LNCaP clone FGC (cell line): Measurements from ENCODE around the gene CYP17A1.

ENCODE experiments used
- DNase-seq: peaks from one replicate; pipeline ENCODE4 v3.0.0-alpha.2; 2011; ENCODE audit warnings: low read depth
- H3K4me3 ChIP-seq: 2 replicates; pipeline ENCODE4 v1.5.1; 2011; ENCODE audit warnings: mild to moderate bottlenecking, low read depth, low read length, control low read depth
- TF ChIP-seq, protein P1 (sequence below): IDR thresholded peaks from 2 replicates; pipeline ENCODE4 v1.5.1; 2012; ENCODE audit warnings: mild to moderate bottlenecking; ENCODE audit not compliant: control insufficient read depth, insufficient read depth; ENCODE audit errors: extremely low read depth

CYP17A1 gene, protein sequence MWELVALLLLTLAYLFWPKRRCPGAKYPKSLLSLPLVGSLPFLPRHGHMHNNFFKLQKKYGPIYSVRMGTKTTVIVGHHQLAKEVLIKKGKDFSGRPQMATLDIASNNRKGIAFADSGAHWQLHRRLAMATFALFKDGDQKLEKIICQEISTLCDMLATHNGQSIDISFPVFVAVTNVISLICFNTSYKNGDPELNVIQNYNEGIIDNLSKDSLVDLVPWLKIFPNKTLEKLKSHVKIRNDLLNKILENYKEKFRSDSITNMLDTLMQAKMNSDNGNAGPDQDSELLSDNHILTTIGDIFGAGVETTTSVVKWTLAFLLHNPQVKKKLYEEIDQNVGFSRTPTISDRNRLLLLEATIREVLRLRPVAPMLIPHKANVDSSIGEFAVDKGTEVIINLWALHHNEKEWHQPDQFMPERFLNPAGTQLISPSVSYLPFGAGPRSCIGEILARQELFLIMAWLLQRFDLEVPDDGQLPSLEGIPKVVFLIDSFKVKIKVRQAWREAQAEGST

DNA sequence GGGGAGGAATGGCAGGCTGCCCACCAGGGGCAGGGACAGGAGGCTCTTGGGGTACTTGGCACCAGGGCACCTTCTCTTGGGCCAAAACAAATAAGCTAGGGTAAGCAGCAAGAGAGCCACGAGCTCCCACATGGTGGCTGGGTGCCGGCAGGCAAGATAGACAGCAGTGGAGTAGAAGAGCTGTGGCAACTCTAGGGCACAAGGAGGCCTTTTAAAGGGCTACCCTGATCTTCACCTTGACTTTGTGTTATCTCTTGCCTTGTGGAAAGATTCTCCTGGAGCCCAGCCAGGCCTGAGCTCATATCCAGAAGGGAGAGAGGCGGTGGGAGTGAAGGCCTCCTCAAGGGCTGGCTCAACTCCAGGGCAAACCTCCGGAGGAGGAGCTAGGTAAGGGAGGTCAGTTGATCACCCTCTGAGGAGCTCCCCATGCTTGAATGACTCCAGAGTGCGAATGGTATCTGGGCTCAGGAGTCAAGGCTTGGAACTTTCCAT is at the start of gene CYP17A1:
CYP17A1 (minus strand) TSS at position 184 of the 492 bp plus-strand sequence; CDS start at position 132, 52 bp downstream.
- TF ChIP-seq, protein P1, sequence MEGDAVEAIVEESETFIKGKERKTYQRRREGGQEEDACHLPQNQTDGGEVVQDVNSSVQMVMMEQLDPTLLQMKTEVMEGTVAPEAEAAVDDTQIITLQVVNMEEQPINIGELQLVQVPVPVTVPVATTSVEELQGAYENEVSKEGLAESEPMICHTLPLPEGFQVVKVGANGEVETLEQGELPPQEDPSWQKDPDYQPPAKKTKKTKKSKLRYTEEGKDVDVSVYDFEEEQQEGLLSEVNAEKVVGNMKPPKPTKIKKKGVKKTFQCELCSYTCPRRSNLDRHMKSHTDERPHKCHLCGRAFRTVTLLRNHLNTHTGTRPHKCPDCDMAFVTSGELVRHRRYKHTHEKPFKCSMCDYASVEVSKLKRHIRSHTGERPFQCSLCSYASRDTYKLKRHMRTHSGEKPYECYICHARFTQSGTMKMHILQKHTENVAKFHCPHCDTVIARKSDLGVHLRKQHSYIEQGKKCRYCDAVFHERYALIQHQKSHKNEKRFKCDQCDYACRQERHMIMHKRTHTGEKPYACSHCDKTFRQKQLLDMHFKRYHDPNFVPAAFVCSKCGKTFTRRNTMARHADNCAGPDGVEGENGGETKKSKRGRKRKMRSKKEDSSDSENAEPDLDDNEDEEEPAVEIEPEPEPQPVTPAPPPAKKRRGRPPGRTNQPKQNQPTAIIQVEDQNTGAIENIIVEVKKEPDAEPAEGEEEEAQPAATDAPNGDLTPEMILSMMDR = no peak
- no peak within 1 kb of the TSS for H3K4me3 ChIP-seq
- no peak for DNase-seq

DNA sequence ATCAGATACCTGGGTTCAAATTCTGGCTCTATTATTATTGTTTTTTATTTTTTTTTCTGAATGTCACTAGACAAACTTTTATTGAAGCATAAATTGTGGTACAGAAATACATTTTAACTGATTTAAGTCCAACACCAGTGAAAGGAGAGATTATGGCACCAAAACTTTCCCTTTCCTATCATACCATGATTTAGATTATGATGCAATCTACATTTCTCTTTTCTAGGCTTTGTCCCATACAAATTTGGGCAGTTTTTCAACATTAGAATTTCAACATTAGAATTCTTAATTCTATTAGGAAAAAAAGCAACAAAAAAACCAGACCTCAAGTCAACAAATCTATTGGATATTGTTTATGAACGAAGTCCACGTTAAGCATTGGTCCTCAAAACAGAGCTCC is 43.0 kb upstream of the CYP17A1 start:
- H3K4me3 ChIP-seq = no peak overlapping the region
- no peak for DNase-seq
- TF ChIP-seq, protein P1 = no peak

DNA sequence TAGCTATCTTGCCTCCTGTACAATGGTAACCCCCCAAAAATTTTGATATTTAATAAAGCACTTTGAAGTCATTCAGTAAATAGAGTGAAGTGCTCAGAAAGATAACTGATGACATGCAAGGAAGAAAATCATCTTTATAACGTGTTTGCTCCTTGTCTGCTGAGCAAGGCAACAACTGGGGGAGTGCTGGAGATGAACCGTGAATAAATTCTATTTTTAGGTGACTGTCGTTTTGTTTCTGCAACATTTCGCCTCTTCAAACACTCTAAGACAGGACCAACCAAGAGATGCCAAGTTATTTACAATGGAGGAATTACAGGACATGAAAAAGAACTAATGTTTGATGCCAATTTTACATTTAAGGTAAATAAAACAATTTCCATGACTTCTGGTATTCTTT is 41.4 kb upstream of the CYP17A1 start:
- TF ChIP-seq, protein P1 = no peak
- no peak overlapping the region for H3K4me3 ChIP-seq
- no peak for DNase-seq

DNA sequence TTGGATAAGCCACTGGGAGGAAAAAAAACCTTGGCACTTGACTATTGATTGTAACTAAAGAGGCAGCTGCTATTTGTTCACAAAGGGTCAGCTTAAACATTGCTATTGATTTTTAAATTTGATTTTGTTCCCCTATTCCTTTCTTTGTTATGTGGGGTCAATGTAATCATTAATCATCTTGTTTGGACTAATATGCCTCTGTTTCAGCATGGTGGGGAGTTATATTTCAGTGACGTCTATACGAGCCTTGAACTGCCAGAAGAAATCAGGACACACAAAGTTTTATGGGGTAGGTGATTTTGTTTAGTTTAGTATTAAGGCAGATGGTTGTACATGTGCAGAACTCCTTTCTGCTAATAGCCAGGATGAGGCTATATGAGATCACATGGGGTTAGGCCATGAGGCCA is 39.5 kb upstream of the CYP17A1 start:
- TF ChIP-seq, protein P1 = no peak
- H3K4me3 ChIP-seq = no peak overlapping the region
- no peak for DNase-seq

DNA sequence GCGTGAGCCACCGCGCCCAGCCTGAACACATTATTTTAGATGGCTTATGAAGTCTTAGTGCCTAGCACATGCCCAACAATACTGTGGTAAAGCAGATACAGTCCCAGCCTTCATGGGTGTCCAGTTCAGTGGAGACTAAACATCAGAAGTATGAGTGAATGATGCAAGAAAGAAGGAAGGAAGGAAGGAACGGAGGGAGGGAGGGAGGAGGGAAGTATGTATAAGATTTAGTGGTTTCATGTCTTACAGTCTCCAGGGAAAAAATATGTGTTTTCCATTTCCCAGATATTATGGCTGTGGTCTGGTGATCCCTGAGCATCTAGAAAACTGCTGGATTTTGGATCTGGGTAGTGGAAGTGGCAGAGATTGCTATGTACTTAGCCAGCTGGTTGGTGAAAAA is 35.0 kb upstream of the CYP17A1 start:
- TF ChIP-seq, protein P1 = no peak
- H3K4me3 ChIP-seq = no peak overlapping the region
- no peak for DNase-seq

DNA sequence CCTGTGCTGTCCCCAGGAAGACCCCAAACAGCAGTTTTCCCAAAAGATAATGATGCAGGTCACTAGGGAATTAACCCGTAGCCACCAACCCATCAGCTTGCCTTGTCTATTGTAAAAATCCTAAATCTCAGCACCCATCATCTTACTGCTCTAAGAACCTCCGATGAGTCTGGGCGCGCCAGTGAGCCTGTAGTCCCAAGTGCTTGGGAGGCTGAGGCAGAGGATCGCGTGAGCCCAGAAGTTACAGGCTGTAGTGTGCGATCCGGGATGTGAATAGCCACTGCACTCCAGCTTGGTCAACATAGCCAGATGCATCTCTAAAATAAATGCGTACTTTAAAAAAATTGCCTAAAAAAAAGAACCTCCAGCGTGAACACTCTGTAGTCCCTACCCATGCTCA is 33.0 kb upstream of the CYP17A1 start:
- DNase-seq = no peak
- H3K4me3 ChIP-seq = no peak overlapping the region
- TF ChIP-seq, protein P1 = no peak
